HepG2 (cell line): Measurements from ENCODE around the gene OSBPL3. TPM values are rescaled to one million over a fixed set of nuclear protein-coding genes. Genes with fewer than 3 reads are reported as not detected.

Source experiments
- ATAC-seq: fragments of 200-7000 bp; cut with Tn5 transposase; 3 replicates; pipeline ENCODE4 v1.9.1; 2020; ENCODE audit warnings: mild to moderate bottlenecking, moderate library complexity
- BruUV-seq: library from RNA; stranded (reverse); fragments of 400-500 nt; replicated peaks from 2 replicates; lab custom pipeline; 2021; lab: Mats Ljungman, UMichigan
- CTCF ChIA-PET: fragments of 300-600 bp; formaldehyde crosslinking; extraction: SDS; loops from one replicate; lab custom pipeline; 2021; ENCODE audit warnings: low total read pairs, inconsistent platforms, low intra/inter-chr PET ratio; lab: Yijun Ruan, JAX
- POLR2A ChIA-PET: fragments of 350-600 bp; sonication (Branson Sonifier 250); formaldehyde crosslinking; loops from one replicate; lab custom pipeline; 2020; ENCODE audit warnings: antibody characterized with exemption, inconsistent platforms; lab: Yijun Ruan, JAX
- DNase-seq: peaks from one replicate; pipeline ENCODE4 v3.0.0-alpha.2; 2015; ENCODE audit warnings: low spot score
- FAIRE-seq: peaks from 3 replicates; lab custom pipeline; 2011; peaks lifted over from hg19 to GRCh38; lab: Jason Lieb, UNC
- H2AFZ ChIP-seq: one replicate; pipeline ENCODE4 v1.6.1; 2011; ENCODE audit warnings: low read length, inconsistent platforms
- H3K27ac ChIP-seq: fragments of 300-600 bp; 3 replicates; pipeline ENCODE4 v1.8.0; 2011; ENCODE audit warnings: mixed run types, mild to moderate bottlenecking, mixed read lengths, low read length, inconsistent platforms; ENCODE audit not compliant: insufficient read depth; ENCODE audit errors: extremely low read length
- H3K27me3 ChIP-seq, 2 experiments: fragments of 200-600 bp in 1 of 2; 2 replicates in 1 of 2; 3 replicates in 1 of 2; pipeline versions ENCODE4 v1.6.0 to v1.8.0; 2011; ENCODE audit warnings: low read length in 2 of 2, mild to moderate bottlenecking in 2 of 2, moderate library complexity in 2 of 2, inconsistent platforms in 1 of 2; ENCODE audit not compliant: insufficient read depth in 2 of 2, control insufficient read depth in 1 of 2
- H3K36me3 ChIP-seq, 2 experiments: fragments of 200-600 bp in 1 of 2; replicated peaks in 1 of 2; 2 replicates in 1 of 2; 3 replicates in 1 of 2; pipeline versions ENCODE4 v1.5.1 to v1.8.0; 2011; ENCODE audit warnings: low read length in 2 of 2, inconsistent platforms in 1 of 2; ENCODE audit not compliant: insufficient read depth in 2 of 2, control insufficient read depth in 1 of 2
- H3K4me1 ChIP-seq: 2 replicates; pipeline ENCODE4 v1.5.1; 2012; ENCODE audit warnings: low read length, inconsistent platforms; ENCODE audit not compliant: insufficient read depth
- H3K4me2 ChIP-seq: 2 replicates; pipeline ENCODE4 v1.6.0; 2011; ENCODE audit warnings: low read depth, low read length, inconsistent platforms
- H3K4me3 ChIP-seq, 3 experiments: fragments of 200-600 bp in 1 of 3; sonication (generic), shearing (Covaris generic) in 1 of 3; replicated peaks in 1 of 3; 2 replicates each; pipeline ENCODE4 v1.5.1; 2011 to 2016; ENCODE audit warnings: low read length in 3 of 3, inconsistent platforms in 2 of 3, low read depth in 2 of 3, mild to moderate bottlenecking in 2 of 3, control low read depth in 1 of 3, mixed read lengths in 1 of 3; ENCODE audit not compliant: insufficient read depth in 1 of 3
- H3K79me2 ChIP-seq: one replicate; pipeline ENCODE4 v1.6.1; 2011; ENCODE audit warnings: low read length, inconsistent platforms; ENCODE audit not compliant: insufficient read depth
- H3K9ac ChIP-seq: 2 replicates; pipeline ENCODE4 v1.6.0; 2011; ENCODE audit warnings: mild to moderate bottlenecking, low read depth, low read length, inconsistent platforms; ENCODE audit not compliant: insufficient read depth
- H3K9me3 ChIP-seq: 2 replicates; pipeline ENCODE4 v1.5.1; 2012; ENCODE audit warnings: mild to moderate bottlenecking, low read length
- H4K20me1 ChIP-seq: 2 replicates; pipeline ENCODE4 v1.6.0; 2011; ENCODE audit warnings: inconsistent platforms, mild to moderate bottlenecking, low read length, moderate library complexity; ENCODE audit not compliant: insufficient read depth
- ATM ChIP-seq: fragments of 450-650 bp; IDR thresholded peaks from 2 replicates; pipeline ENCODE4 v1.7.1; 2017; ENCODE audit warnings: mild to moderate bottlenecking, borderline replicate concordance
- BCL6 ChIP-seq: IDR thresholded peaks from 2 replicates; pipeline ENCODE4 v1.6.1; 2016; ENCODE audit warnings: missing genetic modification reagents, missing compliant biosample characterization
- GATAD2A ChIP-seq: IDR thresholded peaks from 2 replicates; pipeline ENCODE4 v1.6.1; 2016
- HMG20A ChIP-seq: IDR thresholded peaks from 2 replicates; pipeline ENCODE4 v1.6.1; 2016; ENCODE audit warnings: borderline replicate concordance
- HOMEZ ChIP-seq: IDR thresholded peaks from 2 replicates; pipeline ENCODE4 v1.6.1; 2016; ENCODE audit warnings: low read depth
- MEIS1 ChIP-seq: sonication (generic); formaldehyde crosslinking; IDR thresholded peaks from 2 replicates; pipeline ENCODE4 v1.9.0; 2021; ENCODE audit warnings: mild to moderate bottlenecking, missing genetic modification reagents, moderate library complexity, borderline replicate concordance
- NFIC ChIP-seq: IDR thresholded peaks from 2 replicates; pipeline ENCODE4 v1.6.1; 2012; ENCODE audit warnings: mild to moderate bottlenecking, low read length, inconsistent platforms
- RARA ChIP-seq: IDR thresholded peaks from 2 replicates; pipeline ENCODE4 v1.6.1; 2016; ENCODE audit warnings: missing genetic modification reagents, missing compliant biosample characterization
- ZFX ChIP-seq: sonication (generic); formaldehyde crosslinking; IDR thresholded peaks from 2 replicates; pipeline ENCODE4 v1.4.0; 2020; ENCODE audit warnings: mild to moderate bottlenecking, low read depth, missing genetic modification reagents, moderate library complexity
- ZNF33B ChIP-seq: sonication (generic); formaldehyde crosslinking; IDR thresholded peaks from 2 replicates; pipeline ENCODE4 v1.5.1; 2020; ENCODE audit warnings: mild to moderate bottlenecking, missing genetic modification reagents
- ZNF441 ChIP-seq: sonication (generic); formaldehyde crosslinking; IDR thresholded peaks from 2 replicates; pipeline ENCODE4 v1.7.0; 2021; ENCODE audit warnings: missing genetic modification reagents, borderline replicate concordance
- ZNF569 ChIP-seq: sonication (generic); formaldehyde crosslinking; IDR thresholded peaks from 2 replicates; pipeline ENCODE4 v1.5.0; 2020; ENCODE audit warnings: mild to moderate bottlenecking, missing genetic modification reagents, moderate library complexity, borderline replicate concordance
- ZNF615 ChIP-seq: sonication (generic); formaldehyde crosslinking; IDR thresholded peaks from 2 replicates; pipeline ENCODE4 v1.5.0; 2020; ENCODE audit warnings: mild to moderate bottlenecking, missing genetic modification reagents, borderline replicate concordance
- ZNF790 ChIP-seq: sonication (generic); formaldehyde crosslinking; IDR thresholded peaks from 2 replicates; pipeline ENCODE4 v1.8.0; 2022; ENCODE audit warnings: missing genetic modification reagents, mild to moderate bottlenecking, borderline replicate concordance
- ZNF891 ChIP-seq: sonication (generic); formaldehyde crosslinking; IDR thresholded peaks from 2 replicates; pipeline ENCODE4 v1.5.0; 2020; ENCODE audit warnings: mild to moderate bottlenecking, missing genetic modification reagents
- WGBS: methylation state at CpG from one replicate; pipeline ENCODE4 v1.1.6; 2017; ENCODE audit warnings: low lambda C conversion rate; 5-methylcytosine and 5-hydroxymethylcytosine counted together
- in situ Hi-C: cut with HindIII; loops from 2 replicates; pipeline ENCODE4 v1.10.0; 2017; ENCODE audit warnings: low pct_unique_long_range_greater_than_20kb; ENCODE audit not compliant: extremely low pct_ligation_motif_present
- intact Hi-C: fragments of 100-400 bp; cut with micrococcal nuclease; formaldehyde crosslinking; loops from one replicate; pipeline ENCODE4 v1.10.0; 2022; ENCODE audit not compliant: unreplicated experiment
- polyA plus RNA-seq, 8 experiments: library from polyadenylated mRNA; depleted of rRNA in 3 of 8; stranded (reverse) in 7 of 8; unstranded in 1 of 8; fragments of >200 nt; fragmentation: Illumina TruSeq in 4 of 8; extraction: Trizol in 4 of 8; gene quantifications; 2 replicates each; pipeline versions ENCODE4 v1.2.1 to v1.2.3, GENCODE V29; 2011 to 2016; ENCODE audit warnings: low read depth in 4 of 8, missing spikeins in 1 of 8, mixed read lengths in 1 of 8; ENCODE audit not compliant: insufficient read depth in 1 of 8
- total RNA-seq, 5 experiments: library from RNA; depleted of rRNA; stranded (reverse); fragments of >200 nt; fragmentation: Illumina TruSeq; extraction: Trizol; gene quantifications; 2 replicates each; pipeline ENCODE4 v1.2.3, GENCODE V29; 2016; ENCODE audit warnings: low read depth in 1 of 5
- TF ChIP-seq, protein P1 (sequence below): sonication (generic); formaldehyde crosslinking; IDR thresholded peaks from 2 replicates; pipeline ENCODE4 v1.8.0; 2023; ENCODE audit warnings: mild to moderate bottlenecking, missing genetic modification reagents
- TF ChIP-seq, protein P2 (sequence below): sonication (generic); formaldehyde crosslinking; IDR thresholded peaks from 2 replicates; pipeline ENCODE4 v1.5.1; 2020; ENCODE audit warnings: missing genetic modification reagents, mild to moderate bottlenecking, borderline replicate concordance

OSBPL3 gene
- total and polyA plus RNA-seq, 2 of the 13 experiments (the other 11 are each of a cell fraction or from before 2014, with no cell fraction given), result 8.8 to 28.9 TPM

- TF ChIP-seq, protein P1, sequence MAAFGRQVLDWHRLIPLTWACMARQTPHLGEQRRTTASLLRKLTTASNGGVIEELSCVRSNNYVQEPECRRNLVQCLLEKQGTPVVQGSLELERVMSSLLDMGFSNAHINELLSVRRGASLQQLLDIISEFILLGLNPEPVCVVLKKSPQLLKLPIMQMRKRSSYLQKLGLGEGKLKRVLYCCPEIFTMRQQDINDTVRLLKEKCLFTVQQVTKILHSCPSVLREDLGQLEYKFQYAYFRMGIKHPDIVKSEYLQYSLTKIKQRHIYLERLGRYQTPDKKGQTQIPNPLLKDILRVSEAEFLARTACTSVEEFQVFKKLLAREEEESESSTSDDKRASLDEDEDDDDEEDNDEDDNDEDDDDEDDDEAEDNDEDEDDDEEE (CRISPR knock-in tag), result no peak
- TF ChIP-seq GATAD2A (CRISPR knock-in tag), result no peak
- TF ChIP-seq, protein P2, sequence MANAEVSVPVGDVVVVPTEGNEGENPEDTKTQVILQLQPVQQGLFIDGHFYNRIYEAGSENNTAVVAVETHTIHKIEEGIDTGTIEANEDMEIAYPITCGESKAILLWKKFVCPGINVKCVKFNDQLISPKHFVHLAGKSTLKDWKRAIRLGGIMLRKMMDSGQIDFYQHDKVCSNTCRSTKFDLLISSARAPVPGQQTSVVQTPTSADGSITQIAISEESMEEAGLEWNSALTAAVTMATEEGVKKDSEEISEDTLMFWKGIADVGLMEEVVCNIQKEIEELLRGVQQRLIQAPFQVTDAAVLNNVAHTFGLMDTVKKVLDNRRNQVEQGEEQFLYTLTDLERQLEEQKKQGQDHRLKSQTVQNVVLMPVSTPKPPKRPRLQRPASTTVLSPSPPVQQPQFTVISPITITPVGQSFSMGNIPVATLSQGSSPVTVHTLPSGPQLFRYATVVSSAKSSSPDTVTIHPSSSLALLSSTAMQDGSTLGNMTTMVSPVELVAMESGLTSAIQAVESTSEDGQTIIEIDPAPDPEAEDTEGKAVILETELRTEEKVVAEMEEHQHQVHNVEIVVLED (CRISPR knock-in tag), result no peak
- TF ChIP-seq, all 625 proteins: peak for 0
Observed at GRCh38 chr7:24843821-24844434, 136.1 kb downstream of the OSBPL3 start (continued).

DNA sequence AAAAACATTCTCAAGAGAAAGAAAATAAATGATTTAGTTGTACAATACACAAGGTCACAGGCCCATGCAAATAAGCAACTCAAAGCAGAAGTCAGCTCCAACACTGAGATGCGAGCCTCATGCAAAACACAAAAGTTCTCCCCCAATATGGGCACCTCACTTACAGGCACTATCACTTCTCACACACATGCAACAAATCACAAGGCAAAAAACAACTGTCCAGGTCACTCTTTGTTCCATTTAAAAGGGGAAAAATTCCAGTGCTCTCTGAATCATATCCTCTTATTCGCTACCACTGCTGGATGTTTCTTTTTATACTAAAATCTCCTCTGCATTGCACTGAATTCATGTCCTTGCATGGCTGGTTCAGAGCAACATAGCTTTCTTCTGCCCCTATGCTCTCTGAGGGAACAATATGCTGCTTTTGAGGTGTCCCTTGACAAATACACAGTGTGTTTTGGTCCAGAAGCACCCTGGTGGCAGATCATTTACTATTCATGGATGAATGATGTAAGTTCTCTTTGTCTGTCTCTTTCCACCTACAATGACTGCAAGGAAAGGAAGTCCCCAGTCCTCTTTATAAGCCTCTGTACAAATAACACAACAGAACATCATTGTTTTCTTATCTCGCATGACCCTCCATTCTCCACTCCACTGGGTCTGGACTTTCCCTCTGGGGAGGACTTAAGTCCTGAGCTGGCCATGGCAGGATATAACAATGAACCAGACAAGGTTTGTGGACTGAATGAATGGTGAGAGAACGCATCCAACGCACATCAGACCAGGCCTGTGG, 137.3 kb downstream of the OSBPL3 start:
- Histone ChIP-seq H3K9me3 (no peaks in the 10 kb centered on the region), H3K9ac (no peak overlapping the region), H4K20me1 (no peaks in the 10 kb centered on the region; the same call in 1 of the 2 replicates), H3K79me2 (no peaks in the 10 kb centered on the region), H3K4me1 (peaks cover 45% of the 10 kb centered on the region), H3K27me3 (no peaks in the 10 kb centered on the region), H3K4me3 (no peak overlapping the region), H3K4me2 (no peak overlapping the region), H3K36me3 (peaks cover 0 to 8% of the 10 kb centered on the region in 2 experiments; a peak in 2 of 5 replicates), H3K27ac (peak overlapping the region; percentile 47), H2AFZ (no peak overlapping the region)
- DNase-seq (peak; percentile 93), ATAC-seq (peak; percentile 92), FAIRE-seq (peak; percentile 59)
- CTCF ChIA-PET, result interaction anchor here (1.0 kb wide), 1 partner anchor 22 kb away, joined by 3 read pairs; no protein-coding TSS in a partner anchor
- BruUV-seq, result no TSS peak
- intact Hi-C loops, result loop anchor here (2.0 kb wide), 1 partner anchor 16 kb away; no protein-coding TSS in a partner anchor
- in situ Hi-C loops, result no loop called here
- WGBS, result 70% methylated on average over 5 of the region's 5 CpGs
- POLR2A ChIA-PET, result interaction anchor here (0.9 to 1.0 kb wide), 2 partner anchors 17 to 338 kb away, joined by 3 read pairs; a partner anchor contains a TSS
- TF ChIP-seq MEIS1 (CRISPR knock-in tag) (no peak), NFIC (no peak), ZNF569 (CRISPR knock-in tag) (no peak), ATM (no peak), HMG20A (CRISPR knock-in tag) (peak; percentile 67; the same call in 1 of the 2 replicates), BCL6 (CRISPR knock-in tag) (no peak; the same call in 1 of the 2 replicates), ZNF790 (CRISPR knock-in tag) (no peak), ZNF33B (CRISPR knock-in tag) (no peak), HOMEZ (no peak), RARA (CRISPR knock-in tag) (peak; percentile 65), ZFX (CRISPR knock-in tag) (no peak), ZNF615 (CRISPR knock-in tag) (no peak), ZNF441 (CRISPR knock-in tag) (no peak), ZNF891 (CRISPR knock-in tag) (no peak)
